Heart left ventricle (tissue), 13 donors: ENCODE measurements around the gene DUSP10.

Source experiments
- CTCF ChIP-seq, 12 donors: fragments of 200-600 bp; sonication (generic) in 4 of 12; IDR thresholded peaks; one replicate each; pipeline versions ENCODE4 v1.5.0 to v1.8.0; 2018 to 2022; ENCODE audit warnings: antibody characterized with exemption in 12 of 12, mild to moderate bottlenecking in 5 of 12
- POLR2A ChIP-seq, 2 donors: fragments of 450-650 bp; IDR thresholded peaks; one replicate each; pipeline ENCODE4 v1.6.1; 2017; ENCODE audit warnings: antibody characterized with exemption in 2 of 2, mild to moderate bottlenecking in 2 of 2, moderate library complexity in 2 of 2
- donor health status: ischemic (EF 13 %, LVEDD 7.1; RV severe dilation, severe dysfunction).
- donor health status: DM: no; HTN: yes; CAD: no.
- donor health status: DM: no; HTN: no; CAD: no.
- donor health status: ischemic (EF 25% LVEDD 6.9; RV normal size, moderate dysfunction).
- donor health status: ischemic (EF 25% LVEDD 5.7; RV mildly dilated, moderate dysfunction).
- donor health status: ischemic (EF 35%, LVEDD 5.7; RV mildly dilated, moderate dysfunction).
- donor health status: nonischemic (EF 11% LVEDD 7.7; RV severe dilation, severe dysfunction).
- donor health status: DM: yes; HTN: yes; CAD: no.
- donor health status: PGD.
- donor health status: ischemic (EF 29% LVEDD 5.4; RV normal size, mild dysfunction).
- donor health status: nonischemic (EF 23%, LVEDD 6.1; RV moderate dilation, normal function).

GRCh38 chr1:221783936-221784335 lies 42.0 kb upstream of the DUSP10 start:
- no peak for TF ChIP-seq CTCF (IDR thresholded peaks at IDR 0.05)
- TF ChIP-seq POLR2A (IDR thresholded peaks at IDR 0.05), result no peak
